Endothelial cell of umbilical vein (primary cell): ENCODE measurements around the gene CLTC.

ENCODE experiments used
- EZH2 ChIP-seq: IDR thresholded peaks from 2 replicates; pipeline ENCODE4 v1.6.1; 2012; ENCODE audit warnings: borderline replicate concordance, low read depth, mild to moderate bottlenecking, moderate library complexity, low read length, inconsistent platforms; ENCODE audit not compliant: severe bottlenecking
- POLR2A ChIP-seq: IDR thresholded peaks from 2 replicates; pipeline ENCODE4 v1.6.1; 2012; ENCODE audit warnings: low read depth, mild to moderate bottlenecking, control low read depth, low read length
- POLR2AphosphoS5 ChIP-seq: IDR thresholded peaks from 2 replicates; pipeline ENCODE4 v1.6.1; 2012; ENCODE audit warnings: low read depth, mild to moderate bottlenecking, control low read depth, low read length, moderate library complexity; ENCODE audit not compliant: insufficient read depth
- TF ChIP-seq, protein P1 (sequence below), 2 donors: IDR thresholded peaks; 1 replicate in 1 of 2; 2 replicates in 1 of 2; pipeline ENCODE4 v1.5.1; 2011; ENCODE audit warnings: low read length in 2 of 2, mild to moderate bottlenecking in 2 of 2, moderate library complexity in 2 of 2, control low read depth in 1 of 2, inconsistent platforms in 1 of 2, low read depth in 1 of 2; ENCODE audit not compliant: insufficient read depth in 1 of 2; ENCODE audit errors: extremely low read depth in 1 of 2
- TF ChIP-seq, protein P2 (sequence below): IDR thresholded peaks from 2 replicates; pipeline ENCODE4 v1.6.1; 2011; ENCODE audit not compliant: insufficient read depth, insufficient read length

DNA sequence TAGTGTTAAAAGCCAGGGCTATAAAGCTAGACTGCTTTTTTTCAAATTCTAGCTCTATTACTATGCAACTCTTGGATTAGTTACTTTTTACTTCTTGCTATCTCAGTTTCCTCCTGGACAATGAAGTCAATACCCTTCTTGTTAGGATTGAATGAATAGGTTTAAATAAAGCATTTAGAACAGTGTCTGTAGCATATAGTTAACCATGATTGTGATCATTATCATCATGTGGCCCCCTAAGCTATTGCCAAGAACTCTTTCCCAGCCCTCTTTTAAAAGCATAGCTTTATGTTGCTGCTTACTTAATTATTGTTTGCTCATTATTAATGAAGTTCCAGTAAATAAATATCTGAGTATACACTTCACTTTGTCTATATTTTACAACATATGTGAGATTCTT is 92.2 kb downstream of the CLTC start:
- TF ChIP-seq POLR2A, result no peak
- TF ChIP-seq, protein P1, sequence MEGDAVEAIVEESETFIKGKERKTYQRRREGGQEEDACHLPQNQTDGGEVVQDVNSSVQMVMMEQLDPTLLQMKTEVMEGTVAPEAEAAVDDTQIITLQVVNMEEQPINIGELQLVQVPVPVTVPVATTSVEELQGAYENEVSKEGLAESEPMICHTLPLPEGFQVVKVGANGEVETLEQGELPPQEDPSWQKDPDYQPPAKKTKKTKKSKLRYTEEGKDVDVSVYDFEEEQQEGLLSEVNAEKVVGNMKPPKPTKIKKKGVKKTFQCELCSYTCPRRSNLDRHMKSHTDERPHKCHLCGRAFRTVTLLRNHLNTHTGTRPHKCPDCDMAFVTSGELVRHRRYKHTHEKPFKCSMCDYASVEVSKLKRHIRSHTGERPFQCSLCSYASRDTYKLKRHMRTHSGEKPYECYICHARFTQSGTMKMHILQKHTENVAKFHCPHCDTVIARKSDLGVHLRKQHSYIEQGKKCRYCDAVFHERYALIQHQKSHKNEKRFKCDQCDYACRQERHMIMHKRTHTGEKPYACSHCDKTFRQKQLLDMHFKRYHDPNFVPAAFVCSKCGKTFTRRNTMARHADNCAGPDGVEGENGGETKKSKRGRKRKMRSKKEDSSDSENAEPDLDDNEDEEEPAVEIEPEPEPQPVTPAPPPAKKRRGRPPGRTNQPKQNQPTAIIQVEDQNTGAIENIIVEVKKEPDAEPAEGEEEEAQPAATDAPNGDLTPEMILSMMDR (IDR thresholded peaks at IDR 0.05; ENCODE audit: extremely low read depth in 1 of 2, insufficient read depth in 1 of 2, low read depth in 1 of 2, low read length in 2 of 2), result no peak
- TF ChIP-seq, protein P2, sequence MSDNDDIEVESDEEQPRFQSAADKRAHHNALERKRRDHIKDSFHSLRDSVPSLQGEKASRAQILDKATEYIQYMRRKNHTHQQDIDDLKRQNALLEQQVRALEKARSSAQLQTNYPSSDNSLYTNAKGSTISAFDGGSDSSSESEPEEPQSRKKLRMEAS, result no peak
- TF ChIP-seq POLR2AphosphoS5, result no peak
- no peak for TF ChIP-seq EZH2
